Neural cell (in vitro differentiated cells): ENCODE results near the gene SOCS7.

Experiments
- CTCF ChIP-seq: fragments of 450-650 bp; IDR thresholded peaks from 2 replicates; pipeline ENCODE4 v1.5.1; 2014; ENCODE audit warnings: antibody characterized with exemption, mild to moderate bottlenecking, moderate library complexity; ENCODE audit not compliant: poor library complexity, severe bottlenecking
- EP300 ChIP-seq: fragments of 450-650 bp; conservative IDR thresholded peaks from 2 replicates; pipeline ENCODE4 v1.6.1; 2014; ENCODE audit warnings: antibody characterized with exemption, mild to moderate bottlenecking, moderate library complexity; ENCODE audit not compliant: poor library complexity, severe bottlenecking
- EZH2 ChIP-seq: fragments of 200-600, 300-800 bp; shearing (Covaris generic), sonication (generic); IDR thresholded peaks from 2 replicates; pipeline ENCODE4 v1.6.1; 2014; ENCODE audit warnings: antibody characterized with exemption, low read length, borderline replicate concordance, mild to moderate bottlenecking; ENCODE audit not compliant: insufficient read depth, poor library complexity, severe bottlenecking
- POLR2AphosphoS5 ChIP-seq: IDR thresholded peaks from 2 replicates; pipeline ENCODE4 v1.6.1; 2012
- RAD21 ChIP-seq: fragments of 450-650 bp; conservative IDR thresholded peaks from 2 replicates; pipeline ENCODE4 v1.6.1; 2014; ENCODE audit warnings: antibody characterized with exemption, mild to moderate bottlenecking, moderate library complexity
- REST ChIP-seq: IDR thresholded peaks from 2 replicates; pipeline ENCODE4 v1.6.1; 2012; ENCODE audit warnings: borderline replicate concordance
- TAF1 ChIP-seq: IDR thresholded peaks from 2 replicates; pipeline ENCODE4 v1.6.1; 2012; ENCODE audit warnings: low read depth

GRCh38 chr17:38324772-38325171 lies 26.9 kb upstream of the SOCS7 start:
- TF ChIP-seq CTCF (no peak), POLR2AphosphoS5 (no peak), EZH2 (no peak), RAD21 (no peak), EP300 (no peak), TAF1 (no peak), REST (no peak)
